GM20000 (cell line): ENCODE measurements around the gene FBXO30.

Experiments
- DNase-seq: peaks from one replicate; pipeline ENCODE4 v3.0.0; 2012; ENCODE audit warnings: low spot score
- TF ChIP-seq, protein P1 (sequence below): IDR thresholded peaks from 2 replicates; pipeline ENCODE4 v1.5.1; 2012; ENCODE audit warnings: mild to moderate bottlenecking, control low read depth; ENCODE audit errors: extremely low read depth, missing control alignments

The FBXO30 gene

GRCh38 chr6:145830612-145831011, 16.0 kb upstream of the FBXO30 start:
- no peak for DNase-seq
- TF ChIP-seq, protein P1, sequence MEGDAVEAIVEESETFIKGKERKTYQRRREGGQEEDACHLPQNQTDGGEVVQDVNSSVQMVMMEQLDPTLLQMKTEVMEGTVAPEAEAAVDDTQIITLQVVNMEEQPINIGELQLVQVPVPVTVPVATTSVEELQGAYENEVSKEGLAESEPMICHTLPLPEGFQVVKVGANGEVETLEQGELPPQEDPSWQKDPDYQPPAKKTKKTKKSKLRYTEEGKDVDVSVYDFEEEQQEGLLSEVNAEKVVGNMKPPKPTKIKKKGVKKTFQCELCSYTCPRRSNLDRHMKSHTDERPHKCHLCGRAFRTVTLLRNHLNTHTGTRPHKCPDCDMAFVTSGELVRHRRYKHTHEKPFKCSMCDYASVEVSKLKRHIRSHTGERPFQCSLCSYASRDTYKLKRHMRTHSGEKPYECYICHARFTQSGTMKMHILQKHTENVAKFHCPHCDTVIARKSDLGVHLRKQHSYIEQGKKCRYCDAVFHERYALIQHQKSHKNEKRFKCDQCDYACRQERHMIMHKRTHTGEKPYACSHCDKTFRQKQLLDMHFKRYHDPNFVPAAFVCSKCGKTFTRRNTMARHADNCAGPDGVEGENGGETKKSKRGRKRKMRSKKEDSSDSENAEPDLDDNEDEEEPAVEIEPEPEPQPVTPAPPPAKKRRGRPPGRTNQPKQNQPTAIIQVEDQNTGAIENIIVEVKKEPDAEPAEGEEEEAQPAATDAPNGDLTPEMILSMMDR, result no peak

DNA sequence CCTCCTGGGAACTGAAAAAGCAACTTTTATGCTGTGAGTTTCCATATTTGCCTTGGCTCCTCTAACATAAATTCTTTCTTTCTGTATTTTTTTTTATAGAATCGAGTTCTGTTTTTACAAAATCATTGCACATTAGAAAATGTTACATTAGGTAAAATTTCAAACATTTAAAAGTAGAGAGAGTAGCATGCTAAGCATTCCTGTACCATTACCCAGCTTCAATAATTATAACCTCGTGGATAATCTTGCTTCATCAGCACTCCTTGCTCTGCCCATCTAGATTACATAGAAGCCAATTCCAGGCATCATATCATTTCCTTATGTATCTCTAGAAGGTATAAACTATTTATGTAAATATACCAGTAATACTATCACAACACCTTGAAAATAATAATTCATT, 15.4 kb upstream of the FBXO30 start:
- TF ChIP-seq, protein P1, result no peak
- no peak for DNase-seq

- TF ChIP-seq, protein P1, result no peak
- DNase-seq, result no peak
These were observed 14.5 kb upstream of the FBXO30 start for GRCh38 chr6:145829102-145829501.

- DNase-seq, result no peak
- TF ChIP-seq, protein P1, result no peak
These were observed 9.7 kb upstream of the FBXO30 start for GRCh38 chr6:145824344-145824743.

DNA sequence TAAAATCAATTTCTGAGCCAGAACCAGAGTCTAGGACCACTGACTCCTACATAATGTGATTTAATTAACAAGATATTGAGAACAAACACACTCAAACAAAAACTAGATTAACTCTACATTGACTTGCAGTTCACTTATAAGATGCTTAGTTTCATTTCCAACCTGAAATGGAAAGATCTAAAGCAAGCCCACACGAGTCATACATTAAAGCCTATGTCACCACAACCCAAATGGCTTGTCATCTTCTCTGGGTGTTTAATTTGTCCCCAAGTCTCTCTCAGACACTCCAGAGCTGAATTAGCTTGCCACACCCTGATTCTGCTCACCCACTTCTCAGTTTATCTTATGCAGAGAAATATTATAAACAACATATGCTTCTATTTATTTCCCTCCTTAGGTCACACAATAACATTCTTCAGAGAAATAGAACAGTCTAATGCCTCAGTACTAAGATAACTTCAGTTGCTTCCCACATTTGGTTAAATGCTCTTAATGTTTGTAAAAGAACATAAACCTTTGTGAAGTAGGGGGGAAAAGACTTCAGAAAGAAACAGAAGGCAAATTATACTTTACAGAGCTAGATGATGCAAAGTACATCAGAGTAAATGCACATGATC, 8.8 kb upstream of the FBXO30 start:
- TF ChIP-seq, protein P1, result no peak
- no peak for DNase-seq

DNA sequence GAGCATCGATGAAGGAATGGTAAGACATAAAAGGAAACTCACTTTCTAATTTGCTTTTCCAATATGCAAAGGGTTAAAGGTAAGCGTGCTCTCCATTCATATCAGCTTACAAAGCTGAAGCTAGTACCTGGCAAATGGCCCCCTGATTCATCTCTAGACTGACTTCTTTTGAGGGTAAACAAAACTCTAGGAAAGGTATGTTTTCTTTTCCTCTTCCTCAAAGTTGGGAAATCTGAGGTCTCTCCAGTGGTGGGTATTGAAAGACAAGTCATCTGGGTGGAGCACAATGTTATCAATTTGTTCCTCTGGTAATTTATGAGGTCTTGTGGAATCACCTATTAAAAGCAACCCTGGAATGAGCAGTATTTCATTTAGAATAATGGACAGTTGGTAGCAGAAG, 7.9 kb upstream of the FBXO30 start:
- no peak for DNase-seq
- TF ChIP-seq, protein P1, result no peak

- TF ChIP-seq, protein P1, result no peak
- DNase-seq, result no peak
These were observed 5.4 kb upstream of the FBXO30 start for GRCh38 chr6:145819994-145820393.
